ENCODE results near the gene TBC1D5.

- TF ChIP-seq, protein P1, sequence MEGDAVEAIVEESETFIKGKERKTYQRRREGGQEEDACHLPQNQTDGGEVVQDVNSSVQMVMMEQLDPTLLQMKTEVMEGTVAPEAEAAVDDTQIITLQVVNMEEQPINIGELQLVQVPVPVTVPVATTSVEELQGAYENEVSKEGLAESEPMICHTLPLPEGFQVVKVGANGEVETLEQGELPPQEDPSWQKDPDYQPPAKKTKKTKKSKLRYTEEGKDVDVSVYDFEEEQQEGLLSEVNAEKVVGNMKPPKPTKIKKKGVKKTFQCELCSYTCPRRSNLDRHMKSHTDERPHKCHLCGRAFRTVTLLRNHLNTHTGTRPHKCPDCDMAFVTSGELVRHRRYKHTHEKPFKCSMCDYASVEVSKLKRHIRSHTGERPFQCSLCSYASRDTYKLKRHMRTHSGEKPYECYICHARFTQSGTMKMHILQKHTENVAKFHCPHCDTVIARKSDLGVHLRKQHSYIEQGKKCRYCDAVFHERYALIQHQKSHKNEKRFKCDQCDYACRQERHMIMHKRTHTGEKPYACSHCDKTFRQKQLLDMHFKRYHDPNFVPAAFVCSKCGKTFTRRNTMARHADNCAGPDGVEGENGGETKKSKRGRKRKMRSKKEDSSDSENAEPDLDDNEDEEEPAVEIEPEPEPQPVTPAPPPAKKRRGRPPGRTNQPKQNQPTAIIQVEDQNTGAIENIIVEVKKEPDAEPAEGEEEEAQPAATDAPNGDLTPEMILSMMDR (IDR thresholded peaks at IDR 0.05): no peak
- TF ChIP-seq POLR2A (IDR thresholded peaks at IDR 0.05; ENCODE audit: low read length): no peak
- no peak for TF ChIP-seq RCOR1 (IDR thresholded peaks at IDR 0.05; ENCODE audit: low read depth, low read length)
Observed at GRCh38 chr3:17213102-17213501, 529.3 kb downstream of the TBC1D5 start.

All from A549 (cell line).